Upper lobe of right lung (tissue), 1 donor: ENCODE measurements around the gene GNG4. TPM values are rescaled to one million over a fixed set of nuclear protein-coding genes. Genes with fewer than 3 reads are reported as not detected.
"Not testable (repeated sequence)": the region's sequence is repeated elsewhere in the genome, so short reads cannot be mapped to it uniquely, and the experiment has no call there.

Source experiments
- ATAC-seq: fragments of 200-7000 bp; cut with Tn5 transposase; one replicate; pipeline ENCODE4 v1.9.1; 2020; ENCODE audit warnings: mild to moderate bottlenecking, moderate library complexity
- DNase-seq: peaks from one replicate; pipeline ENCODE4 v3.0.0-alpha.2; 2020
- H3K27ac ChIP-seq: fragments of 200-600 bp; one replicate; pipeline ENCODE4 v1.8.0; 2022
- H3K27me3 ChIP-seq: fragments of 200-600 bp; one replicate; pipeline ENCODE4 v1.8.0; 2022; ENCODE audit warnings: mild to moderate bottlenecking
- H3K36me3 ChIP-seq: fragments of 200-600 bp; one replicate; pipeline ENCODE4 v1.8.0; 2022
- H3K4me1 ChIP-seq: fragments of 200-600 bp; one replicate; pipeline ENCODE4 v1.8.0; 2022
- H3K4me3 ChIP-seq: fragments of 200-600 bp; one replicate; pipeline ENCODE4 v1.8.0; 2022; ENCODE audit warnings: mild to moderate bottlenecking
- H3K9me3 ChIP-seq: fragments of 200-600 bp; one replicate; pipeline ENCODE4 v1.8.0; 2022
- intact Hi-C: fragments of 100-400 bp; cut with DNase I; formaldehyde crosslinking; loops from one replicate; pipeline ENCODE4 v1.11.0; 2022
- total RNA-seq: library from RNA; stranded (reverse); fragmentation: NEBNext Ultra II Directional; extraction: Animal tissue kit (Norgen Biotek cat#: 25700); gene quantifications from one replicate; pipeline ENCODE4 v1.2.1, GENCODE V29; 2021
- TF ChIP-seq, protein P1 (sequence below): fragments of 200-600 bp; IDR thresholded peaks from one replicate; pipeline ENCODE4 v1.8.0; 2022; ENCODE audit warnings: antibody characterized with exemption
- donor health status: DM: no; HTN: yes; CAD: no; lungs with severe emphysema.

The GNG4 gene
- total RNA-seq, 1 donor from 2014 or later = not detected

DNA sequence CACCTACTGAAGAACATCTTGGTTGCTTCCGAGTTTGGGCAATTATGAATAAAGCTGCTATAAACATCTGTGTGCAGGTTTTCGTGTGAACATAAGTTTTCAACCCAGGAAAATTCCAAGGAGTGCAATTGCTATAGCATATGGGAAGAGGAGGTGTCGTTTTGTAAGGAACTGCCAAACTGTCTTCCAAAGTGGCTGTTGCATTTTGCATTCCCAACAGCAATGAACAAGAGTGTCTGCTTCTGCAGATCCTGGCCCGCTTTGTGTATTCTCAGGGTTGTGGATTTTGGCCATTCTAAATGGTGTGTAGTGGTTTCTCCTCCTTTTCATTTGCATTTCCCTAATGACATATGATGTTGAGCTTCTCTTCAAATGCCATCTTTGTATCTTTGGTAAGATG lies 23.8 kb downstream of the GNG4 start:
- H3K4me1 ChIP-seq = no peaks in the 10 kb centered on the region
- H3K9me3 ChIP-seq = no peaks in the 10 kb centered on the region
- no peak overlapping the region for H3K4me3 ChIP-seq
- DNase-seq = no peak
- ATAC-seq = no peak
- H3K36me3 ChIP-seq = no peaks in the 10 kb centered on the region
- H3K27me3 ChIP-seq = peaks cover 4% of the 10 kb centered on the region
- TF ChIP-seq, protein P1, sequence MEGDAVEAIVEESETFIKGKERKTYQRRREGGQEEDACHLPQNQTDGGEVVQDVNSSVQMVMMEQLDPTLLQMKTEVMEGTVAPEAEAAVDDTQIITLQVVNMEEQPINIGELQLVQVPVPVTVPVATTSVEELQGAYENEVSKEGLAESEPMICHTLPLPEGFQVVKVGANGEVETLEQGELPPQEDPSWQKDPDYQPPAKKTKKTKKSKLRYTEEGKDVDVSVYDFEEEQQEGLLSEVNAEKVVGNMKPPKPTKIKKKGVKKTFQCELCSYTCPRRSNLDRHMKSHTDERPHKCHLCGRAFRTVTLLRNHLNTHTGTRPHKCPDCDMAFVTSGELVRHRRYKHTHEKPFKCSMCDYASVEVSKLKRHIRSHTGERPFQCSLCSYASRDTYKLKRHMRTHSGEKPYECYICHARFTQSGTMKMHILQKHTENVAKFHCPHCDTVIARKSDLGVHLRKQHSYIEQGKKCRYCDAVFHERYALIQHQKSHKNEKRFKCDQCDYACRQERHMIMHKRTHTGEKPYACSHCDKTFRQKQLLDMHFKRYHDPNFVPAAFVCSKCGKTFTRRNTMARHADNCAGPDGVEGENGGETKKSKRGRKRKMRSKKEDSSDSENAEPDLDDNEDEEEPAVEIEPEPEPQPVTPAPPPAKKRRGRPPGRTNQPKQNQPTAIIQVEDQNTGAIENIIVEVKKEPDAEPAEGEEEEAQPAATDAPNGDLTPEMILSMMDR = no peak
- no peak overlapping the region for H3K27ac ChIP-seq
- intact Hi-C loops = no loop called here

DNA sequence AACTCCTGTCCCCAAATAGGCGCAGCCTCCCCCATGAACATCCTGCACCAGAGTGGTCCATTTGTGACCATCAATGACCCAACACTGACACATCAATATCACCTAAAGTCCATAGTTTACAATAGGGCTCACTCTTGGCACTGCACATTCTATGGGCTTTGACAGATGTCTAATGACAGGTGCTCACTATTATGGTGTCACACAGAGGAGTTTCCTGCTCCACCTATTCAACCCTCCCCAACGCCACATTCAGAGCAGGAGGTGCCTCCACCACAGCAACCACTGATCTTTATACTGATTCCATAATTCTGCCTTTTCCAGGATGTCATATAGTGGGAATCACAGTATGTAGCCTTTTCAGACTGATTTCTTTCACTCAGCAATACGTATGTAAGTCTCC lies 24.2 kb downstream of the GNG4 start:
- DNase-seq (no peak), ATAC-seq (no peak)
- H3K4me1 ChIP-seq = no peaks in the 10 kb centered on the region
- intact Hi-C loops = no loop called here
- H3K4me3 ChIP-seq = no peak overlapping the region
- peaks cover 4% of the 10 kb centered on the region for H3K27me3 ChIP-seq
- H3K9me3 ChIP-seq = no peaks in the 10 kb centered on the region
- TF ChIP-seq, protein P1 = no peak
- no peaks in the 10 kb centered on the region for H3K36me3 ChIP-seq
- no peak overlapping the region for H3K27ac ChIP-seq

- no peak for DNase-seq
- Histone ChIP-seq H3K9me3 (no peaks in the 10 kb centered on the region), H3K36me3 (no peaks in the 10 kb centered on the region), H3K27ac (no peak overlapping the region), H3K4me3 (no peak overlapping the region), H3K4me1 (no peaks in the 10 kb centered on the region), H3K27me3 (peaks cover 4% of the 10 kb centered on the region)
- no peak for ATAC-seq
- intact Hi-C loops = no loop called here
- TF ChIP-seq, protein P1 = no peak
Observed at GRCh38 chr1:235624721-235625333, 24.8 kb downstream of the GNG4 start.

DNA sequence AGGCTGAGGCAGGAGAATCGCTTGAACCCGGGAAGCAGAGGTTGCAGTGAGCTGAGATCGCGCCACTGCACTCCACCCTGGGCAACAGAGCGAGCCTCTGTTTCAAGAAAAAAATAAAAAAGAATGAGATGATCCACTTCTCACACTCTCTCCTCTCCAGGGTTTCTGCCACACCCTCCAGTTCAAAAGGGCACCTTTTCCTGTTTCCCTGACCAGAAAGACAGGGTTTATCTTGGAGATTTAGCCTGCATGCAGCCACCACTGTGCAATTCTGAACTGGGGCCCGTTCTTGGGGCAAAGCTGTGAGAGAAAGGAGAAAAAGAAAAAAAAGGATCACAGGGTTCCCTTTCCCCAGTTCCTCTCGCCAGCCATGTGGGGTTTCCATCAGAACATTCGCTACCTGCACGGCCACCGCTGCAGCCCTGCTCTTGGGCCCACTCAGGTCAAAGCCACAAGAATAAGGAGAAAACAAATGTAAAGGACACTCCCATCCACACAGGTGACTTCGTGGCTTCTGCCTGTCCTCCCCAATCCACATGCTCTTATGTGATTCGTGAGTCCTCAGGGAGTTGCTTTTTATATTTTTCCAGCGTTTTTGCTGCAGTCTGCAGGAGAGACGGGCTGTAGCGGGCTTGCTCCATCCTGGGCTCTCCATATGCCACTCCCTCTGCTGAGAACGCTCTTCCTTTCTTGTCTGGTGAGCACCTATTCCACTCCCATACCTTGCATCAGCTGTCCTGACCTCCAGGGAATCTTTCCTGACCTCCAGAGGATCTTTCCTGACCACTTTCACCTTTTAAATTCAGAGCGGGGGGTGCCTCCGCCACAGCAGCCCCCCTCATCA lies 26.4 kb downstream of the GNG4 start:
- peaks cover 4% of the 10 kb centered on the region for H3K27me3 ChIP-seq
- ATAC-seq (no peak), DNase-seq (no peak)
- no peak overlapping the region for H3K4me3 ChIP-seq
- H3K9me3 ChIP-seq = no peaks in the 10 kb centered on the region
- H3K27ac ChIP-seq = no peak overlapping the region
- no peaks in the 10 kb centered on the region for H3K4me1 ChIP-seq
- TF ChIP-seq, protein P1 = no peak
- H3K36me3 ChIP-seq = no peaks in the 10 kb centered on the region
- intact Hi-C loops = no loop called here

DNA sequence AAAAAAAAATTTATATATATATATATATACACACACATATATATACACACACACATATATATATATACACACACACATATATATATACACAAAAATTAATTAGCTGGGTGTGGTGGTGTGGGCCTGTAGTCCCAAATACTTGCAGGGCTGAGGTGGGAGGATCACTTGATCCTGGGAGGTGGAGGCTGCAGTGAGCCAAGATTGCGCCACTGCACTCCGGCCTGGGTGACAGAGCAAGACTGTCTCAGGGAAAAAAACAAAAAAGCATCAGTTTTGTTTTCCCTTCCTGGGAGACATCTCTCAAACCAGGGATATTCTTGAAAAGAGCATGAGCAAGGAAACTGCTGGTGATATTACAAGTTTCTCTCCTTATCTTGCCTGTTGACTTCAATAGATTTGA lies 30.4 kb downstream of the GNG4 start:
- H3K4me3 ChIP-seq, ATAC-seq, H3K27ac ChIP-seq, H3K36me3 ChIP-seq, DNase-seq, intact Hi-C loops, H3K4me1 ChIP-seq, H3K27me3 ChIP-seq, H3K9me3 ChIP-seq: not testable (repeated sequence)

DNA sequence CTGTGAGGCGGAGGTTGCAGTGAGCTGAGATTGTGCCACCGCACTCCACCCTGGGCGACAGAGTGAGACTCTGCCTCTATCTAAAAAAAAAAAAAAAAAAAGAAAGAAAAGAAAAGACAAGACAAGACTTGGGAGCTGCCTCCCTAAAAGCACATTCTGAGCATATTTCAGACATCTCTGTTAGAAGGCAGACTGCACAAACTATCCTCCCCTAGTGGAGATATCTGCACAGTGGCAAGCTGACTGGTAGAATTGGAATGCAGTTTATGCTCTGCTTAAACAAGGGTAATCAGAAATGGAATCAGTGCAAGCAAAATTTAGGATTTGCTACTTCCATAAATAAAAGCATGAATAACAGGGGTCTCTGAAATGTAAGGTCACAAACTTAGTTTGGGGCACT lies 31.8 kb downstream of the GNG4 start:
- Histone ChIP-seq H3K27me3 (peaks cover 4% of the 10 kb centered on the region), H3K36me3 (no peaks in the 10 kb centered on the region), H3K27ac (no peak overlapping the region), H3K4me1 (no peaks in the 10 kb centered on the region), H3K9me3 (no peaks in the 10 kb centered on the region), H3K4me3 (no peak overlapping the region)
- TF ChIP-seq, protein P1 = no peak
- intact Hi-C loops = no loop called here
- DNase-seq (no peak), ATAC-seq (no peak)
